MG63 (cell line): Measurements from ENCODE around the gene OR6K2. TPM values are rescaled to one million over a fixed set of nuclear protein-coding genes. Genes with fewer than 3 reads are reported as not detected.
A peak's percentile ranks its signal among the peaks of the same experiment; 100 is the strongest.
"Not testable (repeated sequence)": the region's sequence is repeated elsewhere in the genome, so short reads cannot be mapped to it uniquely, and the experiment has no call there.

Source experiments
- DNase-seq: peaks from one replicate; pipeline ENCODE4 v3.0.0-alpha.2; 2020
- H3K27me3 ChIP-seq: fragments of 250-450 bp; sonication (Bioruptor Pico); 2 replicates; pipeline ENCODE4 v1.5.1; 2020; ENCODE audit warnings: mild to moderate bottlenecking, moderate library complexity
- H3K36me3 ChIP-seq: fragments of 250-450 bp; sonication (Bioruptor Pico); 2 replicates; pipeline ENCODE4 v1.5.1; 2020; ENCODE audit warnings: mild to moderate bottlenecking, moderate library complexity
- H3K4me3 ChIP-seq: fragments of 250-450 bp; sonication (Bioruptor Pico); 2 replicates; pipeline ENCODE4 v1.5.1; 2020; ENCODE audit warnings: mild to moderate bottlenecking, moderate library complexity
- H3K9me3 ChIP-seq: fragments of 250-450 bp; sonication (Bioruptor Pico); 2 replicates; pipeline ENCODE4 v1.5.1; 2020; ENCODE audit warnings: mild to moderate bottlenecking, moderate library complexity
- total RNA-seq: library from RNA; depleted of rRNA; stranded (reverse); fragments of >200 nt; shearing (Covaris generic); gene quantifications from 2 replicates; pipeline ENCODE4 v1.2.3, GENCODE V29; 2014; ENCODE audit warnings: low replicate concordance

The OR6K2 gene
- total RNA-seq, 1 experiment from 2014 or later, result not detected

DNA sequence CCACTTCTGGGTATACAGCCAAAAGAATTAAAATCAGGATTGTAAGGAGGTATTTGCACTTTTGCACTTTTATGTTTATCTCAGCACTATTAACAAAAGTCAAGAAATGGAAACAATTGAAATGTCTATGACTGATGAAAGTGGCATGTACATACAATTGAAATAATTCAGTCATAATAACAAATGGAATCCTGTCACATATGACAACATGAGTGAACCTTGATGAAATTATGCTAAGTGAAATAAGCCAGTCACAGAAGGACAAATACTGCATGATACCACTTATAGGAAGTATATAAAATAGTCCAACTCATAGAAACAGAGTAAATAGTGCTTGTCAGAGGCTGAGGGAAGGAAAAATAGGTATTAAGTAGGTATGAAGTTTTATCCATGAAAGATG is 10.6 kb downstream of the OR6K2 start:
- Histone ChIP-seq H3K4me3 (no peak overlapping the region), H3K36me3 (no peaks in the 10 kb centered on the region), H3K27me3 (no peaks in the 10 kb centered on the region), H3K9me3 (no peaks in the 10 kb centered on the region)
- no peak for DNase-seq

DNA sequence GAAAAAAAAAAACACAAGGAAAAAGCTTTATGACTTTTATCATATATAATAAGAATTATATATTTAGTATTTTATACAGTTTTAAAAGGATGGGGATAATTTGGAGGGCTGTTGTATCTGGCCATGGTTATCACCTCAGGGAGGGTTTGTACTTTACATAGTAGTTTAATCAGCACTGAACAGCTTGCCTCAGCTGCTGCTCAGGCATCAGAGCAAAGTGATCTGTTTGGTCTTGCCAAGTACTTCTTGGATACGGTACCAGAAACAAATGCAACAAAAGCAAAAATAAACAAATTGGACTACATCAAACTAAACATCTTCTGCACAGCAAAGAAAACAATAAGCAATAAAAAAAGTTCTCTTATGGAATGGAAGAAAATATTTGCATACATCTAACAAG is 11.3 kb downstream of the OR6K2 start:
- H3K9me3 ChIP-seq, result no peaks in the 10 kb centered on the region
- no peaks in the 10 kb centered on the region for H3K36me3 ChIP-seq
- DNase-seq, result no peak
- peaks cover under 1% of the 10 kb centered on the region; the same call in 1 of the 2 replicates for H3K27me3 ChIP-seq
- no peak overlapping the region for H3K4me3 ChIP-seq

DNA sequence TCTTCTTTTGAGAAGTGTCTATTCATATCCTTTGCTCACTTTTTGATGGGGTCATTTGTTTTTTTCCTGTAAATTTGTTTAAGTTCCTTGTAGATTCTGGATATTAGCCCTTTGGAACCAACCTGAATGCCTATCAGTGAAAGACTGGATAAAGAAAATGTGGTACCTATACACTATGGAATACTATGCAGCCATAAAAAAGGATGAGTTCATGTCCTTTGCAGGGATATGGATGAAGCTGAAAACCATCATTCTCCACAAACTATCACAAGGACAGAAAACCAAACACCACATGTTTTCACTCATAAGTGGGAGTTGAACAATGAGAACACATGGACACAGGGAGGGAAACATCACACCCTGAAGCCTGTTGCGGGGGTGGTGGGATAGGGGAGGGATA is 12.1 kb downstream of the OR6K2 start:
- not testable (repeated sequence) for H3K36me3 ChIP-seq, H3K9me3 ChIP-seq, DNase-seq, H3K27me3 ChIP-seq, H3K4me3 ChIP-seq

GRCh38 chr1:158687037-158687436 is 13.4 kb downstream of the OR6K2 start:
- H3K4me3 ChIP-seq, result no peak overlapping the region
- H3K27me3 ChIP-seq, result peaks cover 4% of the 10 kb centered on the region; the same call in 1 of the 2 replicates
- no peaks in the 10 kb centered on the region for H3K36me3 ChIP-seq
- DNase-seq, result no peak
- H3K9me3 ChIP-seq, result no peaks in the 10 kb centered on the region

DNA sequence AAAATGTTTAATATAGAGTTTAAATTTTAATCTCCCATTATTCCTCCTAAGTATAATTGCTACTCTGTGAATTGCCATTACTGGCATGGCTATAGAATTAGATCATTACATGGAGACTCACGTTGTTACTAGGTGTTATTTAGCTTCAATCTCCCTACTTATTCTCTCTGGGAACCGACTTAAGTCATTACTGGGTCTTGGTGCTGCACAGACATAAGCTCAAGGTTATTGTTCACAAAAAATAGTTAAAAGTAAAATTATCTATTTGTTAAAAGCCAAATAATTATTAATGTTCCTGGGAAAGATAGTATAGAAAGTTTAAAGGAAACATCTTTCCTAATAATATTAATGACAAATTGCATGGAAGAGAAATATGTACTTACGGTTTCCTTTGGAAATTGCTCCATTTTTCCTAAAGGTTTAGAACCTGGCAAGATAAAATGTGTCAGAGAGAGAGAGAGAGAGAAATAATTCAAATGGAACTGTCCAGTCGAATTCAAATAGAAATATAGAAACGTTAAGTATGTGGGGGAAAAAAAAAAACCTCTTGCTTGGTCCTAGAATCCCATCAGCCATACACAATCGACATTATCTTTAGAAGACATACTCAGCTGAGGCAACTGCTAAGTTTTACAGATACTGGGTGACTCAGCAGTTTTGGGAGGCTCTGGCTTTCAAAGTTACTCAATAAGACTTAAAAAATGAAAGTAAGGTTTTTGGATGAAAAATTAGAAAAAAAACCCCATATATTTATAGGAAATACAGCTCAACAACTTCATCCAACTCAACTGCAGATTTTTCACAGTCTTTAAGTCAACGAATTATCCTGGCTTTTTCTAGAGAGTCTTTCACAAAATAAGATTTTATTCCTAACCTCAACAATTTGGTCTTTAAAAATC is 14.1 kb downstream of the OR6K2 start, which contains the start of gene SPTA1:
SPTA1 (minus strand) TSS at position 605 of the 899 bp plus-strand sequence; CDS start at position 407, 198 bp downstream.
- H3K9me3 ChIP-seq, result no peaks in the 10 kb centered on the region
- no peaks in the 10 kb centered on the region for H3K36me3 ChIP-seq
- no peak for DNase-seq
- no peak within 1 kb of the TSS for H3K4me3 ChIP-seq
- H3K27me3 ChIP-seq, result peaks cover 4% of the 10 kb centered on the region; the same call in 1 of the 2 replicates

- H3K36me3 ChIP-seq, result no peaks in the 10 kb centered on the region
- H3K27me3 ChIP-seq, result peaks cover 7% of the 10 kb centered on the region
- no peak for DNase-seq
- H3K4me3 ChIP-seq, result no peak overlapping the region
- H3K9me3 ChIP-seq, result no peaks in the 10 kb centered on the region
Observed at GRCh38 chr1:158685085-158685484, 15.4 kb downstream of the OR6K2 start.

- Histone ChIP-seq H3K9me3 (no peaks in the 10 kb centered on the region), H3K27me3 (peaks cover 7% of the 10 kb centered on the region), H3K4me3 (no peak overlapping the region), H3K36me3 (no peaks in the 10 kb centered on the region)
- no peak for DNase-seq
Observed at GRCh38 chr1:158681606-158682005, 18.8 kb downstream of the OR6K2 start.

DNA sequence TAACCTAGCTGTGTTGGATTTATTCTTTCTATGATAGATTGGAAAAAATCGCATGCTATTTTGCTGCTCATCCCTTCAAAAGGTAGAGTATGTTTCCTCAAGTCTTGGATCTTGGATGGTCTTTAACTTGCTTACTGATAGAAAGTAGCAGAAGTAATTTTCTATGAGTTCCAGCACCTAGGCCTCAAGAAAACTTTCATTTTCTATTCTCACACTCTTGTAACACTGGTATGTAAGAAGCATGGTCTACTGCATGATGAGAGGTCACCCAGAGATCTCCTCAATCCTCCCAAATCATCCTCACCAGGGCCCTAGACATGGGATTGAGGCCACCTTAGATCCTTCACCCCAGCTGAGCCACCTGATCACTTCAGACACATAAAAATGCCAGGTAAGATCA is 21.2 kb downstream of the OR6K2 start:
- Histone ChIP-seq H3K4me3 (no peak overlapping the region), H3K9me3 (no peaks in the 10 kb centered on the region), H3K36me3 (no peaks in the 10 kb centered on the region), H3K27me3 (peaks cover 7% of the 10 kb centered on the region)
- DNase-seq, result no peak

GRCh38 chr1:158675563-158676323 is 24.7 kb downstream of the OR6K2 start:
- H3K36me3 ChIP-seq, result no peaks in the 10 kb centered on the region

GRCh38 chr1:158674302-158674701 is 26.1 kb downstream of the OR6K2 start:
- Histone ChIP-seq H3K4me3 (no peak overlapping the region), H3K9me3 (no peaks in the 10 kb centered on the region), H3K27me3 (no peaks in the 10 kb centered on the region; the same call in none of the 2 replicates), H3K36me3 (no peaks in the 10 kb centered on the region)
- DNase-seq, result no peak

More at GRCh38 chr1:158675563-158676323, 24.7 kb downstream of the OR6K2 start:
- no peaks in the 10 kb centered on the region for H3K9me3 ChIP-seq
- no peak for DNase-seq
- H3K27me3 ChIP-seq, result peaks cover 3% of the 10 kb centered on the region; the same call in 1 of the 2 replicates
- H3K4me3 ChIP-seq, result no peak overlapping the region

GRCh38 chr1:158666037-158666436 is 34.4 kb downstream of the OR6K2 start:
- no peaks in the 10 kb centered on the region for H3K36me3 ChIP-seq
- no peak overlapping the region for H3K4me3 ChIP-seq
- DNase-seq, result no peak
- H3K9me3 ChIP-seq, result no peaks in the 10 kb centered on the region
- peaks cover 2% of the 10 kb centered on the region; the same call in 1 of the 2 replicates for H3K27me3 ChIP-seq

DNA sequence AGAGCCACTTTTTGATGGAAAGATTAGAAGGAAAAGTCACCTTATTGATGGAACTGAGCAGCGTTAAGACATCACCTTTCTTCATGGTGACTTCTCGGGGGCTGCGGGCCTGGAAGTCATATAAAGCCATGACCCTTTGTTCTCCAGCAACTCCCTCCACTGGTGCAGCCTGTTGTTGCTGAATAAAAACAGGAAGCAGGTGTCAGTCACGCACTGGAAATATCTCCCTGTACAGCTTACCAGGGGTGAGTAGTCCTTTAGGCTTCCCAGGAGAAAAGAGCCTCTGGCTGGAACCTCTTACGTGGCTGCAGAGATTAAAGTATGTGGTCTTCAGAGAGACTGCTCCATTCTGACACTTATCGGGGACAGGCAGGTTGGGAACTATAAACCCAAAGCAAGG is 45.9 kb downstream of the OR6K2 start:
- no peaks in the 10 kb centered on the region for H3K36me3 ChIP-seq
- H3K9me3 ChIP-seq, result no peaks in the 10 kb centered on the region
- DNase-seq, result no peak
- H3K27me3 ChIP-seq, result no peaks in the 10 kb centered on the region
- H3K4me3 ChIP-seq, result no peak overlapping the region

- Histone ChIP-seq H3K27me3 (no peaks in the 10 kb centered on the region), H3K4me3 (no peak overlapping the region), H3K9me3 (no peaks in the 10 kb centered on the region), H3K36me3 (no peaks in the 10 kb centered on the region)
- DNase-seq, result no peak
Observed at GRCh38 chr1:158654086-158654485, 46.4 kb downstream of the OR6K2 start.

- DNase-seq, result peak; percentile 14
- no peaks in the 10 kb centered on the region for H3K27me3 ChIP-seq
- no peaks in the 10 kb centered on the region for H3K36me3 ChIP-seq
- no peaks in the 10 kb centered on the region for H3K9me3 ChIP-seq
- peak overlapping the region; percentile 19 for H3K4me3 ChIP-seq
Observed at GRCh38 chr1:158652721-158653334, 47.6 kb downstream of the OR6K2 start.
